ENCODE results near the gene PSME3.

The PSME3 gene

GRCh38 chr17:42830971-42831370 is 2.2 kb upstream of the PSME3 start:
- no peak overlapping the region for H3K4me3 ChIP-seq (ENCODE audit: low read depth, low read length)
- no peak for DNase-seq (ENCODE audit: low read depth)
- TF ChIP-seq POLR2A (IDR thresholded peaks at IDR 0.05; ENCODE audit: extremely low read depth, insufficient read length) (no peak), CTCF (IDR thresholded peaks at IDR 0.05; ENCODE audit: low read depth, low read length) (no peak), MYC (IDR thresholded peaks at IDR 0.05; ENCODE audit: low read depth, low read length) (no peak), MAX (IDR thresholded peaks at IDR 0.05; ENCODE audit: low read depth, low read length) (no peak)

- peak overlapping the region; percentile 99 for H3K4me3 ChIP-seq (ENCODE audit: low read depth, low read length)
- no peak for DNase-seq (ENCODE audit: low read depth)
- no peak for TF ChIP-seq MYC (IDR thresholded peaks at IDR 0.05; ENCODE audit: low read depth, low read length)
- no peak for TF ChIP-seq POLR2A (IDR thresholded peaks at IDR 0.05; ENCODE audit: extremely low read depth, insufficient read length)
- no peak for TF ChIP-seq MAX (IDR thresholded peaks at IDR 0.05; ENCODE audit: low read depth, low read length)
- no peak for TF ChIP-seq CTCF (IDR thresholded peaks at IDR 0.05; ENCODE audit: low read depth, low read length)
Measured at GRCh38 chr17:42832213-42832933, 824 bp upstream of the PSME3 start.

GRCh38 chr17:42833767-42834422 is 698 bp downstream of the PSME3 start:
- H3K4me3 ChIP-seq (ENCODE audit: low read depth, low read length): peak overlapping the region; percentile 99
- TF ChIP-seq POLR2A (IDR thresholded peaks at IDR 0.05; ENCODE audit: extremely low read depth, insufficient read length) (no peak), MYC (IDR thresholded peaks at IDR 0.05; ENCODE audit: low read depth, low read length) (no peak), MAX (IDR thresholded peaks at IDR 0.05; ENCODE audit: low read depth, low read length) (no peak), CTCF (IDR thresholded peaks at IDR 0.05; ENCODE audit: low read depth, low read length) (no peak)
- no peak for DNase-seq (ENCODE audit: low read depth)

DNA sequence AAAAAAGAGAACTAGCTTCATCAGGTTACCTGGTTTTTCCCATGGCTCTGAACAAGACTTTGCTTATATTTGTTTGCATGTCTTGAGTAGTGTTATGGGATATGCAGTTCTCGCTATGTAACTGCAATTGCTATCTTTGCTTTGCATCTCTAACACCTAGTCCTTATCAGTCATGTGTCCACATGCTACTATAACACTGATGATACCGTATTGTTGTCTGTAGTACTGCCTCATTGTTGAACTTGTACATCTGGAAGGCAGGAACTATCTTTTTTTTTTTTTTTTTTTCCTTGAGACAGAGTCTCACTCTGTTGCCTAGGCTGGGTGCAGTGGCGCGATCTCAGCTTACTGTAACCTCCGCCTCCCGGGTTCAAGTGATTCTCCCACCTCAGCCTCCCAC is 2.5 kb downstream of the PSME3 start:
- H3K4me3 ChIP-seq (ENCODE audit: low read depth, low read length): no peak overlapping the region
- TF ChIP-seq MYC (IDR thresholded peaks at IDR 0.05; ENCODE audit: low read depth, low read length) (no peak), POLR2A (IDR thresholded peaks at IDR 0.05; ENCODE audit: extremely low read depth, insufficient read length) (no peak), MAX (IDR thresholded peaks at IDR 0.05; ENCODE audit: low read depth, low read length) (no peak), CTCF (IDR thresholded peaks at IDR 0.05; ENCODE audit: low read depth, low read length) (no peak)
- no peak for DNase-seq (ENCODE audit: low read depth)

DNA sequence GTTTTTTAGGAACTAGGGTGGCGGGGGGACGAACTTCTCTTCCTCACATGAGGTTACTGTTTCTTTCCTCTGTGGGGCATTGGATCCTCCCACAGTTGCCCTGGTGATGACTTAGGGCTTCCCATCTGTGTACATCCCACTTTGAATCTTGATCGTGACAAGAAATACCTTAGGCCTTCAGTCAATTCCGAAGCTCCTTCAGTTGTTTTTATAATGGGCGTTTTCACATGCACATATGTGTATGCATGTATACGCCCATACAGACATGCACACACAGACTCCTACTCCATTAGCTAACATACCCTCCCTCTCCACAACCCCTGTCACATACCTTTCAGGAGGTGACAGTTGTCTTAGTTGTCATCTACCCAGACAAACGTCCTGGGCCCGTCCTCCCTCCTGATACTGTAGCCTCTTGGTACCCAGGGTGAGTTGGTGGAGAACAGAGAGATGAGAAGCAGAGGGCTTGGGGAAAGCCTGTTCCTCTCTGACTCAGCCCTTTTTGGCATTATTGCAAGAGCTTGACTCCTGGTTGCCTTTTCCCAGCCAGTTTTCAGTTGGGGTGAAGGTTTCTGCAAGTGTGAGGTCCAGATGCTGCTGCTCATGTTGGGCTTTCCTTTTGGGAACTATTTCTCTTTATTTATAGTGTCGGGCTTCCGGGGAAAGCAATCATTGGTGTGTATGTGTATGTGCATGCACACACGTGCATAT is 8.9 kb downstream of the PSME3 start:
- DNase-seq (ENCODE audit: low read depth): no peak
- TF ChIP-seq POLR2A (IDR thresholded peaks at IDR 0.05; ENCODE audit: extremely low read depth, insufficient read length) (no peak), MAX (IDR thresholded peaks at IDR 0.05; ENCODE audit: low read depth, low read length) (no peak), MYC (IDR thresholded peaks at IDR 0.05; ENCODE audit: low read depth, low read length) (no peak), CTCF (IDR thresholded peaks at IDR 0.05; ENCODE audit: low read depth, low read length) (no peak)
- no peak overlapping the region for H3K4me3 ChIP-seq (ENCODE audit: low read depth, low read length)
